ENCODE data around the gene DPP7. TPM values are rescaled to one million over a fixed set of nuclear protein-coding genes. Genes with fewer than 3 reads are reported as not detected.
A peak's percentile ranks its signal among the peaks of the same experiment; 100 is the strongest.
"Not testable (repeated sequence)": the region's sequence is repeated elsewhere in the genome, so short reads cannot be mapped to it uniquely, and the experiment has no call there.

Gene DPP7
- total and polyA plus RNA-seq, 7 donors, result 26.6 to 158 (median 91.3) TPM

DNA sequence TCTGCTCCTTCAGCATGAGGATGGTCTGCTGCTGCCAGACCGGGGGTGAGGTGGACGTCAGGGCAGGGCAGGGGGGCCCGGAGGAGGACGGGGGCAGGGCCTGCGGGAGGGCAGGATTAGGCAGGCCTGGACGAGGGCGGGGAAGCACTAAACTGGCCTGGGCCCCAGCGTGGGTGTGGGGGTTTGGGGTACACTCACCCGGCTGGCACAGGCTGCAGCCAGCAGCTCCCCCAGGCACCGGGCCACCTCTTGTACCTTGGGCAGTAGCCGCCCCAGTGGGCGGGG, 49.7 kb downstream of the DPP7 start:
- no peak for DNase-seq
- intact Hi-C loops (cut with DNase I), result loop anchor here (5.0 kb wide), 1 partner anchor 38 kb away; the partner anchor contains the start of gene ABCA2
- WGBS, 2 donors, result 89 to 94% methylated on average over 12 of the region's 12 CpGs
- TF ChIP-seq POLR2AphosphoS5 (IDR thresholded peaks at IDR 0.05), result no peak
- TF ChIP-seq, protein P1, sequence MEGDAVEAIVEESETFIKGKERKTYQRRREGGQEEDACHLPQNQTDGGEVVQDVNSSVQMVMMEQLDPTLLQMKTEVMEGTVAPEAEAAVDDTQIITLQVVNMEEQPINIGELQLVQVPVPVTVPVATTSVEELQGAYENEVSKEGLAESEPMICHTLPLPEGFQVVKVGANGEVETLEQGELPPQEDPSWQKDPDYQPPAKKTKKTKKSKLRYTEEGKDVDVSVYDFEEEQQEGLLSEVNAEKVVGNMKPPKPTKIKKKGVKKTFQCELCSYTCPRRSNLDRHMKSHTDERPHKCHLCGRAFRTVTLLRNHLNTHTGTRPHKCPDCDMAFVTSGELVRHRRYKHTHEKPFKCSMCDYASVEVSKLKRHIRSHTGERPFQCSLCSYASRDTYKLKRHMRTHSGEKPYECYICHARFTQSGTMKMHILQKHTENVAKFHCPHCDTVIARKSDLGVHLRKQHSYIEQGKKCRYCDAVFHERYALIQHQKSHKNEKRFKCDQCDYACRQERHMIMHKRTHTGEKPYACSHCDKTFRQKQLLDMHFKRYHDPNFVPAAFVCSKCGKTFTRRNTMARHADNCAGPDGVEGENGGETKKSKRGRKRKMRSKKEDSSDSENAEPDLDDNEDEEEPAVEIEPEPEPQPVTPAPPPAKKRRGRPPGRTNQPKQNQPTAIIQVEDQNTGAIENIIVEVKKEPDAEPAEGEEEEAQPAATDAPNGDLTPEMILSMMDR (IDR thresholded peaks at IDR 0.05), result no peak
- no peak for TF ChIP-seq POLR2A (IDR thresholded peaks at IDR 0.05)
- TF ChIP-seq EP300 (IDR thresholded peaks at IDR 0.05), result no peak
- H3K9me3 ChIP-seq, result no peaks in the 10 kb centered on the region
- H3K27me3 ChIP-seq, result peaks cover 13 to 30% (median 26%) of the 10 kb centered on the region in 3 donors
- no peaks in the 10 kb centered on the region for H3K36me3 ChIP-seq
- peaks cover 0 to 16% (median 11%) of the 10 kb centered on the region in 4 donors for H3K4me1 ChIP-seq
- no peak overlapping the region for H3K27ac ChIP-seq
- no peak overlapping the region for H3K4me3 ChIP-seq

DNA sequence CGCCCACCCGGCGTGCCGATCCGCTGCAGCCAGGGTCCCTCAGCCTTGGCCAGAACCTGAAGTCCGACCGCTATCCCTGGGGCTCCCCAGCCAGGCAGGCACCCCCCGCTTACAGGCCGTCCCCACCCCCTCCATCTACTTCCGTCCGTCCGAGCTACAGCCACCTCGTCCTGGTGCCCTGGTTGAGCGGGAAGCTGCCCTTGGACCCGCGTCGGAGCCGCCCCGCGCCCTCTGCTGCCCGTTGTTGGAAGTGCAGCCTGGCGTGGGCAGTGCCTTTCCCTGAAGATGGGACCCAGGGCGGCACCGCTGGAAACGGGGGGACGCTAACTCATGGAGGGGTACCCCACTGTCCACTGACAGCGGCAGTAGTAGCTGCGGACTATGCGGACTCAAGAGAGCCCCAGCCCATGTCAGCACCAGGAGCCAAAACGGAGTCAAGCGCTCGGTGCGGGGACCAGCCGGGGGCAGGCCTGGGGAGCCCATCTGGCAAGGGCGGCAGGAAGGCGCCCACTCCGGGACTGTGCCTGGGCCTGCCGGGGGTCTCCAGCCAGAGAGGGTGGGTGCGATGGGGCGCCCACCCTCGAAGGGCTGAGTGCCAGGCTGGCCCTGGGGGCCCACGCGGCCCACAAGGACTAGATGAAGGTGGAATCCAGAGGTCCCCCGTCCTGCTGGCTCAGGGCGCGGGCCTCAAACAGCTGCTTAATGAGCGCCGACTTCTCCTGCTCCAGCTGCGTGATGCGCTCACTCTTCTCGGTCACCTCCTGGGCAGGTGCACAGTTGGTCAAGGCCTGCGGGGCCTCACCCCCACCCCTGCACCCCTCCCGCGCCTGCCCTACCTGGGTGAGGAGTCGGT, 50.3 kb downstream of the DPP7 start:
- peaks cover 7 to 24% (median 21%) of the 10 kb centered on the region in 3 donors for H3K27me3 ChIP-seq
- TF ChIP-seq EP300 (IDR thresholded peaks at IDR 0.05), result no peak
- TF ChIP-seq POLR2A (IDR thresholded peaks at IDR 0.05), result no peak
- TF ChIP-seq, protein P1 (IDR thresholded peaks at IDR 0.05), result peak; percentile 91 to 96 (median 94)
- H3K27ac ChIP-seq, result no peak overlapping the region
- WGBS, 2 donors, result 51 to 56% methylated on average over 55 of the region's 55 CpGs
- no peak overlapping the region for H3K4me3 ChIP-seq
- no peaks in the 10 kb centered on the region for H3K9me3 ChIP-seq
- H3K36me3 ChIP-seq, result no peaks in the 10 kb centered on the region
- intact Hi-C loops (cut with DNase I), result no loop called here
- peak; percentile 81 for DNase-seq
- H3K4me1 ChIP-seq, result peaks cover 0 to 10% (median 6%) of the 10 kb centered on the region in 4 donors

DNA sequence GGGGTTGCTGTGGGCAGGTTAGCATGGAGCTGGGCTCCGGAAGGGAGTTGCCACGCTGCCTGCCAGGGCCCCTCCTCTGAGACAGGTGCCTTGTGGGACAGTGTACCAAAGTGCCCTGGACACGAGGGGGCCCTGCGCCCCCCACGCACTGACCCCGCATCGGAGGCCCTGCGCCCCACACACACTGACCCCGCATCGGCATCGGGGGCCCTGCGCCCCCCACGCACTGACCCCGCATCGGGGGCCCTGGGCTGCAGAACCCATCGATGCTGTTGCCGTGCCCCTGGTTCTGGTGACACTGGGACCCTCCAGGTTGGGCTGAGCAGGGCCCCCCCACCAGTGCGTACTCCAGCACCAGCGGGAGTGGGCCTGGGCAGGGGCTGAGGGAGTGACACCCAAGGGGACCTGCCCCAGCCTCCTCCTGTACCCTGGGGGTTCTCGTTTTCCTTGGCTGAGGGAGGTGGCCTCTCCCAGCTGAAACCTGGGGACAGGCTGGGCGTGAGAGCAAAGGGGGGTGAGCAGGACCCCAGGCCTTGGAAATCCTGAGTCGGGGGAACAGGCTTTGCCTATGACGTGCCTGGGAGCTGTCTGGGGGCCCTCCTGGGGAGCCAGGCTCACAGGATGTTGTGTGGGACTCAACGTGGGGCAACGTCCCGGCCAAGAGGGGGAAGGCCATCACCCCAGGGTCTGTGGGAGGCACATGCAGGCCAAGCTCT, 51.1 kb downstream of the DPP7 start:
- H3K4me1 ChIP-seq, result peaks cover 0 to 9% (median 6%) of the 10 kb centered on the region in 4 donors
- H3K27me3 ChIP-seq, result peaks cover 0 to 17% (median 13%) of the 10 kb centered on the region in 3 donors
- no peak overlapping the region for H3K27ac ChIP-seq
- DNase-seq, result no peak
- intact Hi-C loops (cut with DNase I), result no loop called here
- no peaks in the 10 kb centered on the region for H3K36me3 ChIP-seq
- WGBS, 2 donors, result 84 to 87% methylated on average over 26 of the region's 26 CpGs
- H3K9me3 ChIP-seq, result no peaks in the 10 kb centered on the region
- H3K4me3 ChIP-seq, result no peak overlapping the region
- TF ChIP-seq POLR2A (IDR thresholded peaks at IDR 0.05) (no peak), EP300 (IDR thresholded peaks at IDR 0.05) (no peak), POLR2AphosphoS5 (IDR thresholded peaks at IDR 0.05) (no peak)
- TF ChIP-seq, protein P1 (IDR thresholded peaks at IDR 0.05), result no peak

DNA sequence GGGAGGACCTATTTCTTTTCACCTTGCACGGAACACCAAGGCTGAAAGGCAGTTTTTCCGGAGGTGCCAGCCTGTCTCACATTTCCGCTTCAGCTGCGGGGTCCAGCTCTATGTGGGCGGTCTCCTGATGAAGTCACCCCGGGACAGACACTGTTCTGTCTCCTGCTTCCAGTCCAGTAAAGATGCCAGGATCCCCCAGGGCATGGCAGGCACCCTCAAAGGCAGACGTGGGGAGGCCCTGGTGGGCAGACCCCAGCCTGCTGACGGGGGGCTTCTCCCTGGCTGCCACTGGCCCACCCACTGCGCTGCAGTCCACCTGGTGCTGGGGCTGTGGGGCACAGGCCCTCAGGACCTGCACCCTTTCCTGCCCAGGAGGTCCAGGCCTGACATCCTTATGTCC, 51.7 kb downstream of the DPP7 start:
- H3K9me3 ChIP-seq; H3K27ac ChIP-seq; H3K27me3 ChIP-seq; intact Hi-C loops (cut with DNase I); H3K4me3 ChIP-seq; DNase-seq; H3K36me3 ChIP-seq; H3K4me1 ChIP-seq: not testable (repeated sequence)
- 85 to 92% methylated on average over 9 of the region's 9 CpGs for WGBS, 2 donors

DNA sequence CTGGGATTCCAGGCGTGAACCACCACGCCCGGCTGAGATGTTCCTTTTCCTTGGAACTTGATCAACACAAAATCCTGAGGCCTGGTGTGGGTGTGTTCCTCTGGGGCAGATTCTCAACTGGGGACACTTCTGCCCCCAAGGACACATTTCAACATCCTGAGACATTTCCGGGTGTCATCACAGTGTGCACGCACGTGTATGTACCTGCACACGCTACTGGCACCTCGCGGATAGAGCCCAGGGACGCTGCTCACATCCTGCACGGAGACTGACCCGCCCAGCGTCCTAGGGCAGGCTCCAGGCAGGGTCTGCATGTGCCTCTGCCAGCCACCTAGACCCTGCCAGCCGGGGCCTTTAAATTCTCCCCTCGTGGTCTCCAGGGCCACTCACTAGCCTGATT, 52.1 kb downstream of the DPP7 start:
- no peak for TF ChIP-seq EP300 (IDR thresholded peaks at IDR 0.05)
- TF ChIP-seq POLR2A (IDR thresholded peaks at IDR 0.05), result no peak
- no peak for TF ChIP-seq POLR2AphosphoS5 (IDR thresholded peaks at IDR 0.05)
- TF ChIP-seq, protein P1 (IDR thresholded peaks at IDR 0.05), result no peak
- WGBS, 2 donors, result 65 to 87% methylated on average over 15 of the region's 15 CpGs
- intact Hi-C loops (cut with DNase I), result no loop called here
- Histone ChIP-seq H3K27ac (no peak overlapping the region), H3K36me3 (no peaks in the 10 kb centered on the region), H3K4me3 (no peak overlapping the region), H3K4me1 (peaks cover 0 to 9% (median 7%) of the 10 kb centered on the region in 4 donors), H3K9me3 (no peaks in the 10 kb centered on the region), H3K27me3 (peaks cover 0 to 8% (median 6%) of the 10 kb centered on the region in 3 donors)
- no peak for DNase-seq

All from sigmoid colon (tissue), 7 donors.